SK-N-SH (cell line): ENCODE measurements around the gene CELF4. TPM values are rescaled to one million over a fixed set of nuclear protein-coding genes. Genes with fewer than 3 reads are reported as not detected.

Source experiments
- CTCF ChIA-PET: fragments of 300-600, 350-600 bp; formaldehyde crosslinking; extraction: SDS; loops from one replicate; lab custom pipeline; 2021; lab: Yijun Ruan, JAX
- POLR2A ChIA-PET: fragments of 350-600 bp; sonication (Branson Sonifier 250); formaldehyde crosslinking; extraction: SDS; loops from one replicate; lab custom pipeline; 2020; ENCODE audit warnings: antibody characterized with exemption, inconsistent platforms; lab: Yijun Ruan, JAX
- DNase-seq: peaks from one replicate; pipeline ENCODE4 v3.0.0; 2012
- H2AFZ ChIP-seq: fragments of 200-600 bp; sonication (generic); 2 replicates; pipeline ENCODE4 v1.8.1; 2016; ENCODE audit warnings: antibody characterized with exemption, mild to moderate bottlenecking, low read depth
- H3F3A ChIP-seq: fragments of 200-600 bp; sonication (generic); replicated peaks from 2 replicates; pipeline ENCODE3; 2016; ENCODE audit warnings: antibody characterized with exemption, mild to moderate bottlenecking; ENCODE audit not compliant: insufficient read depth
- H3K27ac ChIP-seq, 2 experiments: fragments of 200-500 bp in 1 of 2; fragments of 200-600 bp in 1 of 2; sonication (Bioruptor generic) in 1 of 2; sonication (generic), shearing (Covaris generic) in 1 of 2; 2 replicates each; pipeline versions ENCODE4 v1.5.1 to v1.6.1; 2014 to 2016; ENCODE audit warnings: low read depth in 2 of 2, inconsistent platforms in 1 of 2, low read length in 1 of 2, mild to moderate bottlenecking in 1 of 2, mixed read lengths in 1 of 2
- H3K27me3 ChIP-seq: fragments of 200-600 bp; sonication (generic), shearing (Covaris generic); 2 replicates; pipeline ENCODE4 v1.6.1; 2016; ENCODE audit warnings: mixed run types; ENCODE audit not compliant: insufficient read depth
- H3K36me3 ChIP-seq, 2 experiments: fragments of 200-500 bp in 1 of 2; fragments of 200-600 bp in 1 of 2; sonication (Bioruptor generic) in 1 of 2; sonication (generic) in 1 of 2; replicated peaks in 1 of 2; 2 replicates each; pipeline versions ENCODE3 to v1.5.1; 2014 to 2016; ENCODE audit warnings: low read length in 1 of 2, mild to moderate bottlenecking in 1 of 2; ENCODE audit not compliant: insufficient read depth in 2 of 2, control insufficient read depth in 1 of 2
- H3K4me1 ChIP-seq, 2 experiments: fragments of 200-500 bp in 1 of 2; fragments of 200-600 bp in 1 of 2; sonication (Bioruptor generic) in 1 of 2; sonication (generic), shearing (Covaris generic) in 1 of 2; 2 replicates each; pipeline versions ENCODE4 v1.5.1 to v1.6.1; 2014 to 2016; ENCODE audit warnings: low read depth in 1 of 2, low read length in 1 of 2, mixed run types in 1 of 2; ENCODE audit not compliant: insufficient read depth in 2 of 2, control insufficient read depth in 1 of 2
- H3K4me2 ChIP-seq: fragments of 200-600 bp; sonication (generic), shearing (Covaris generic); 2 replicates; pipeline ENCODE4 v1.6.1; 2017; ENCODE audit warnings: mixed run types
- H3K4me3 ChIP-seq, 2 experiments: fragments of 200-500 bp in 1 of 2; fragments of 200-600 bp in 1 of 2; sonication (Bioruptor generic) in 1 of 2; sonication (generic), shearing (Covaris generic) in 1 of 2; 2 replicates each; pipeline versions ENCODE4 v1.5.1 to v1.8.1; 2014 to 2016; ENCODE audit warnings: low read depth in 2 of 2, inconsistent platforms in 1 of 2, low read length in 1 of 2, mild to moderate bottlenecking in 1 of 2, mixed read lengths in 1 of 2, moderate library complexity in 1 of 2
- H3K79me2 ChIP-seq: fragments of 200-600 bp; sonication (generic); 2 replicates; pipeline ENCODE4 v1.8.1; 2017; ENCODE audit warnings: mild to moderate bottlenecking; ENCODE audit not compliant: insufficient read depth
- H3K9ac ChIP-seq: fragments of 200-600 bp; sonication (generic); 2 replicates; pipeline ENCODE4 v1.6.1; 2017; ENCODE audit warnings: mixed run types
- H3K9me2 ChIP-seq: fragments of 200-600 bp; sonication (generic); 2 replicates; pipeline ENCODE4 v1.6.1; 2017; ENCODE audit warnings: mixed run types
- H3K9me3 ChIP-seq: fragments of 200-600 bp; sonication (generic); 2 replicates; pipeline ENCODE4 v1.6.1; 2017; ENCODE audit warnings: mixed run types, mild to moderate bottlenecking, moderate library complexity
- H4K20me1 ChIP-seq: fragments of 200-600 bp; sonication (generic); 2 replicates; pipeline ENCODE4 v1.6.1; 2017; ENCODE audit warnings: mild to moderate bottlenecking, mixed run types; ENCODE audit not compliant: insufficient read depth
- ELF1 ChIP-seq: IDR thresholded peaks from 2 replicates; pipeline ENCODE4 v1.4.0; 2012
- FOXJ3 ChIP-seq: sonication (generic); formaldehyde crosslinking; IDR thresholded peaks from 2 replicates; pipeline ENCODE4 v1.5.1; 2020; ENCODE audit warnings: mild to moderate bottlenecking, missing genetic modification reagents
- GABPA ChIP-seq: IDR thresholded peaks from 2 replicates; pipeline ENCODE4 v1.4.0; 2012; ENCODE audit warnings: low read depth, mild to moderate bottlenecking
- MXI1 ChIP-seq: IDR thresholded peaks from 2 replicates; pipeline ENCODE4 v1.6.1; 2012; ENCODE audit warnings: mild to moderate bottlenecking, low read depth, low read length, improper control_type of control experiment
- NRF1 ChIP-seq: IDR thresholded peaks from 2 replicates; pipeline ENCODE4 v1.6.1; 2012; ENCODE audit warnings: low read depth, mild to moderate bottlenecking, low read length
- RCOR1 ChIP-seq: fragments of 150-350 bp; IDR thresholded peaks from 2 replicates; pipeline ENCODE4 v1.6.1; 2017; ENCODE audit warnings: antibody characterized with exemption, low read length
- RXRA ChIP-seq: IDR thresholded peaks from 2 replicates; pipeline ENCODE4 v1.4.0; 2012; ENCODE audit warnings: low read depth, mild to moderate bottlenecking, borderline replicate concordance
- TAF1 ChIP-seq: IDR thresholded peaks from 2 replicates; pipeline ENCODE4 v1.6.1; 2012; ENCODE audit warnings: low read depth, mild to moderate bottlenecking, low read length, moderate library complexity, borderline replicate concordance
- TEAD4 ChIP-seq: IDR thresholded peaks from 2 replicates; pipeline ENCODE4 v1.4.0; 2012; ENCODE audit warnings: mild to moderate bottlenecking, borderline replicate concordance; ENCODE audit not compliant: insufficient read depth
- YY1 ChIP-seq: IDR thresholded peaks from 2 replicates; pipeline ENCODE4 v1.4.0; 2012; ENCODE audit warnings: low read depth, mild to moderate bottlenecking
- WGBS: methylation state at CpG from one replicate; pipeline ENCODE4 v1.1.6; 2017; ENCODE audit warnings: low lambda C conversion rate; 5-methylcytosine and 5-hydroxymethylcytosine counted together
- polyA plus RNA-seq, 3 experiments: library from polyadenylated mRNA; depleted of rRNA; stranded (reverse); fragments of >200 nt; gene quantifications; 2 replicates each; pipeline ENCODE4 v1.2.3, GENCODE V29; 2012
- TF ChIP-seq, protein P1 (sequence below): IDR thresholded peaks from 2 replicates; pipeline ENCODE4 v1.4.0; 2012; ENCODE audit warnings: low read depth, borderline replicate concordance
- TF ChIP-seq, protein P2 (sequence below): IDR thresholded peaks from 2 replicates; pipeline ENCODE4 v1.4.0; 2012; ENCODE audit warnings: low read depth
- TF ChIP-seq, protein P3 (sequence below): fragments of 200-600 bp; sonication (generic); IDR thresholded peaks from 2 replicates; pipeline ENCODE4 v1.6.1; 2017; ENCODE audit warnings: antibody characterized with exemption, mild to moderate bottlenecking, moderate library complexity
- TF ChIP-seq, protein P4 (sequence below): IDR thresholded peaks from 2 replicates; pipeline ENCODE4 v1.6.1; 2012; ENCODE audit warnings: mild to moderate bottlenecking, low read depth, low read length, moderate library complexity

The CELF4 gene
- polyA plus RNA-seq, 1 of the 3 experiments (the other 2 are of a cell fraction): 0.26 TPM

DNA sequence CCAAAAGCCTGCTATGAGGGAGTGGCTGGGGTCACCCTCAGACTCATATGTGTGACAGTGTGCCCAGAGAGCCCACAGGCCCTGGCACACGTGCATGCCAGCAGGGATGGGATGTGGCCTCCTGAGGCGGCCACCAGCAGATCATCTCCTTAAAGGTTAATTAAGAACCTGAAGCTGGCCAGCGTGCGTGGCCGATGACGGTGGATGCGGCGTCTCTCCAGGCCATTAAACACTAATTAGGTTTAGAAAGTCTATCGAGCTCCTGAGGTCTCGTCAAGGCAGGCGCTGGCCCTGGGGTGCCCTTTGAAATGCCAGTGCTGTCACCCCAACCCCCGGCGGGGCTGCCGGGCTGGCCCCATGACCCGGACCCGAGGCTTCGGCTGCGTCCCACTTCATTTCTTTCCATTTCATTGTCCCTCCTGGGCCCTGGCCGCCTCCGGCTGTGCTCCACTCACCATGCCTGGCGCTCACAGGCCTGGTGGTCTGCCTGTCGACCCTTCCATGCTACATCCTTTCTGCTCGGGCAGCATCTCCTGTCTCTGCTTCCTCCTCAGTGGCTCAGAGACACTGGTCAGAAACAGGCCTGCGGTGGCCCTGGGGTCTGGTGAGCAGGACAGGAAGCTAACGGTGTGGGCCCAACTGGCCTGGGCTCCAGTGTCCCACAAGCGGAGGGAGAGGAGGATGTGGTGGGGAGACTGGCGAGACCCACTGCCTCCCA lies 228.9 kb downstream of the CELF4 start:
- no peak overlapping the region for H3K27ac ChIP-seq
- H3K36me3 ChIP-seq: no peaks in the 10 kb centered on the region
- no peaks in the 10 kb centered on the region for H3K27me3 ChIP-seq
- no peak overlapping the region for H3K4me3 ChIP-seq
- H3K9ac ChIP-seq: no peak overlapping the region
- CTCF ChIA-PET: interaction anchor here (0.6 to 6.4 kb wide), 12 partner anchors 7 to 463 kb away, joined by 3 to 66 read pairs (median 4); no protein-coding TSS in a partner anchor
- TF ChIP-seq GABPA (no peak), FOXJ3 (CRISPR knock-in tag) (no peak), RCOR1 (no peak), NRF1 (no peak), ELF1 (no peak), TAF1 (no peak), MXI1 (no peak), RXRA (no peak), TEAD4 (no peak), YY1 (no peak)
- TF ChIP-seq, protein P1, sequence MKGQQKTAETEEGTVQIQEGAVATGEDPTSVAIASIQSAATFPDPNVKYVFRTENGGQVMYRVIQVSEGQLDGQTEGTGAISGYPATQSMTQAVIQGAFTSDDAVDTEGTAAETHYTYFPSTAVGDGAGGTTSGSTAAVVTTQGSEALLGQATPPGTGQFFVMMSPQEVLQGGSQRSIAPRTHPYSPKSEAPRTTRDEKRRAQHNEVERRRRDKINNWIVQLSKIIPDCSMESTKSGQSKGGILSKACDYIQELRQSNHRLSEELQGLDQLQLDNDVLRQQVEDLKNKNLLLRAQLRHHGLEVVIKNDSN: no peak
- TF ChIP-seq, protein P2, sequence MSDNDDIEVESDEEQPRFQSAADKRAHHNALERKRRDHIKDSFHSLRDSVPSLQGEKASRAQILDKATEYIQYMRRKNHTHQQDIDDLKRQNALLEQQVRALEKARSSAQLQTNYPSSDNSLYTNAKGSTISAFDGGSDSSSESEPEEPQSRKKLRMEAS: no peak
- TF ChIP-seq, protein P3, sequence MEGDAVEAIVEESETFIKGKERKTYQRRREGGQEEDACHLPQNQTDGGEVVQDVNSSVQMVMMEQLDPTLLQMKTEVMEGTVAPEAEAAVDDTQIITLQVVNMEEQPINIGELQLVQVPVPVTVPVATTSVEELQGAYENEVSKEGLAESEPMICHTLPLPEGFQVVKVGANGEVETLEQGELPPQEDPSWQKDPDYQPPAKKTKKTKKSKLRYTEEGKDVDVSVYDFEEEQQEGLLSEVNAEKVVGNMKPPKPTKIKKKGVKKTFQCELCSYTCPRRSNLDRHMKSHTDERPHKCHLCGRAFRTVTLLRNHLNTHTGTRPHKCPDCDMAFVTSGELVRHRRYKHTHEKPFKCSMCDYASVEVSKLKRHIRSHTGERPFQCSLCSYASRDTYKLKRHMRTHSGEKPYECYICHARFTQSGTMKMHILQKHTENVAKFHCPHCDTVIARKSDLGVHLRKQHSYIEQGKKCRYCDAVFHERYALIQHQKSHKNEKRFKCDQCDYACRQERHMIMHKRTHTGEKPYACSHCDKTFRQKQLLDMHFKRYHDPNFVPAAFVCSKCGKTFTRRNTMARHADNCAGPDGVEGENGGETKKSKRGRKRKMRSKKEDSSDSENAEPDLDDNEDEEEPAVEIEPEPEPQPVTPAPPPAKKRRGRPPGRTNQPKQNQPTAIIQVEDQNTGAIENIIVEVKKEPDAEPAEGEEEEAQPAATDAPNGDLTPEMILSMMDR: no peak
- TF ChIP-seq, protein P4, sequence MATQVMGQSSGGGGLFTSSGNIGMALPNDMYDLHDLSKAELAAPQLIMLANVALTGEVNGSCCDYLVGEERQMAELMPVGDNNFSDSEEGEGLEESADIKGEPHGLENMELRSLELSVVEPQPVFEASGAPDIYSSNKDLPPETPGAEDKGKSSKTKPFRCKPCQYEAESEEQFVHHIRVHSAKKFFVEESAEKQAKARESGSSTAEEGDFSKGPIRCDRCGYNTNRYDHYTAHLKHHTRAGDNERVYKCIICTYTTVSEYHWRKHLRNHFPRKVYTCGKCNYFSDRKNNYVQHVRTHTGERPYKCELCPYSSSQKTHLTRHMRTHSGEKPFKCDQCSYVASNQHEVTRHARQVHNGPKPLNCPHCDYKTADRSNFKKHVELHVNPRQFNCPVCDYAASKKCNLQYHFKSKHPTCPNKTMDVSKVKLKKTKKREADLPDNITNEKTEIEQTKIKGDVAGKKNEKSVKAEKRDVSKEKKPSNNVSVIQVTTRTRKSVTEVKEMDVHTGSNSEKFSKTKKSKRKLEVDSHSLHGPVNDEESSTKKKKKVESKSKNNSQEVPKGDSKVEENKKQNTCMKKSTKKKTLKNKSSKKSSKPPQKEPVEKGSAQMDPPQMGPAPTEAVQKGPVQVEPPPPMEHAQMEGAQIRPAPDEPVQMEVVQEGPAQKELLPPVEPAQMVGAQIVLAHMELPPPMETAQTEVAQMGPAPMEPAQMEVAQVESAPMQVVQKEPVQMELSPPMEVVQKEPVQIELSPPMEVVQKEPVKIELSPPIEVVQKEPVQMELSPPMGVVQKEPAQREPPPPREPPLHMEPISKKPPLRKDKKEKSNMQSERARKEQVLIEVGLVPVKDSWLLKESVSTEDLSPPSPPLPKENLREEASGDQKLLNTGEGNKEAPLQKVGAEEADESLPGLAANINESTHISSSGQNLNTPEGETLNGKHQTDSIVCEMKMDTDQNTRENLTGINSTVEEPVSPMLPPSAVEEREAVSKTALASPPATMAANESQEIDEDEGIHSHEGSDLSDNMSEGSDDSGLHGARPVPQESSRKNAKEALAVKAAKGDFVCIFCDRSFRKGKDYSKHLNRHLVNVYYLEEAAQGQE: no peak
- H3K9me3 ChIP-seq: no peaks in the 10 kb centered on the region
- H4K20me1 ChIP-seq: no peaks in the 10 kb centered on the region
- no peaks in the 10 kb centered on the region for H3K79me2 ChIP-seq
- POLR2A ChIA-PET: no interaction called here
- H2AFZ ChIP-seq: no peak overlapping the region
- WGBS: 80% methylated on average over 21 of the region's 27 CpGs
- no peak overlapping the region for H3K4me2 ChIP-seq
- H3K9me2 ChIP-seq: no peaks in the 10 kb centered on the region
- H3K4me1 ChIP-seq: peaks cover 7 to 47% of the 10 kb centered on the region in 2 experiments; a peak in 2 of 4 replicates
- no peaks in the 10 kb centered on the region for H3F3A ChIP-seq
- DNase-seq: no peak
